OCI-LY1 (cell line): ENCODE data around the gene BHLHA15.

Experiments
- EZH2 ChIP-seq: fragments of 200-600 bp; sonication (generic), shearing (Covaris generic); IDR thresholded peaks from 2 replicates; pipeline ENCODE4 v1.8.0; 2017; ENCODE audit warnings: borderline replicate concordance, mixed run types, mild to moderate bottlenecking, antibody characterized with exemption, low read length, moderate library complexity, mixed read lengths
- TF ChIP-seq, protein P1 (sequence below): fragments of 200-600 bp; sonication (generic), shearing (Covaris generic); IDR thresholded peaks from 2 replicates; pipeline ENCODE4 v1.5.1; 2017; ENCODE audit warnings: mild to moderate bottlenecking, antibody characterized with exemption, low read length, moderate library complexity, mixed read lengths

DNA sequence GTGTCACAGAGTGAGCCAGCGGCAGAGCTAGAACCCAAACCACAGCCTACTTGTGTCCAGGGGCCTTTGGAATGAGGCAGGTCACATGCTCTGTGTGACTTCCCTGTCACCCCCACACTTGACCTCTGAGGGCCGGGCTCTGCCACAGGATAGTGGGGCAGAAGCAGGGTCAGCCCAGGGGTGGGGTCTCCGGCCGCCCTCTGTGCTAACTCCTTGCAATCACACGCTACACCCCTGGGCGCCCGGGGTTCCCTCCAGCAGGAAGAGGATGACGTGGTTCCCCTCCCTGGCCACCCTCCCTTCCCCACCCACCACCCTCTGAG, 21.0 kb downstream of the BHLHA15 start:
- TF ChIP-seq, protein P1, sequence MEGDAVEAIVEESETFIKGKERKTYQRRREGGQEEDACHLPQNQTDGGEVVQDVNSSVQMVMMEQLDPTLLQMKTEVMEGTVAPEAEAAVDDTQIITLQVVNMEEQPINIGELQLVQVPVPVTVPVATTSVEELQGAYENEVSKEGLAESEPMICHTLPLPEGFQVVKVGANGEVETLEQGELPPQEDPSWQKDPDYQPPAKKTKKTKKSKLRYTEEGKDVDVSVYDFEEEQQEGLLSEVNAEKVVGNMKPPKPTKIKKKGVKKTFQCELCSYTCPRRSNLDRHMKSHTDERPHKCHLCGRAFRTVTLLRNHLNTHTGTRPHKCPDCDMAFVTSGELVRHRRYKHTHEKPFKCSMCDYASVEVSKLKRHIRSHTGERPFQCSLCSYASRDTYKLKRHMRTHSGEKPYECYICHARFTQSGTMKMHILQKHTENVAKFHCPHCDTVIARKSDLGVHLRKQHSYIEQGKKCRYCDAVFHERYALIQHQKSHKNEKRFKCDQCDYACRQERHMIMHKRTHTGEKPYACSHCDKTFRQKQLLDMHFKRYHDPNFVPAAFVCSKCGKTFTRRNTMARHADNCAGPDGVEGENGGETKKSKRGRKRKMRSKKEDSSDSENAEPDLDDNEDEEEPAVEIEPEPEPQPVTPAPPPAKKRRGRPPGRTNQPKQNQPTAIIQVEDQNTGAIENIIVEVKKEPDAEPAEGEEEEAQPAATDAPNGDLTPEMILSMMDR, result no peak
- TF ChIP-seq EZH2, result no peak
